Hepatocyte (in vitro differentiated cells): Measurements from ENCODE around the gene FBXO44. TPM values are rescaled to one million over a fixed set of nuclear protein-coding genes. Genes with fewer than 3 reads are reported as not detected.

Experiments
- DNase-seq: peaks from one replicate; pipeline ENCODE4 v3.0.0-alpha.2; 2016; ENCODE audit warnings: low spot score
- H2AFZ ChIP-seq: fragments of 200-600 bp; sonication (generic); 2 replicates; pipeline ENCODE4 v1.6.0; 2016; ENCODE audit warnings: antibody characterized with exemption, mild to moderate bottlenecking
- H3K27ac ChIP-seq: fragments of 200-600 bp; sonication (generic); 2 replicates; pipeline ENCODE4 v1.5.1; 2016; ENCODE audit warnings: mild to moderate bottlenecking
- H3K27me3 ChIP-seq: fragments of 200-600 bp; sonication (generic); 2 replicates; pipeline ENCODE4 v1.6.1; 2016
- H3K36me3 ChIP-seq: fragments of 200-600 bp; sonication (generic); replicated peaks from 2 replicates; pipeline ENCODE4 v1.5.1; 2016; ENCODE audit warnings: low read depth; ENCODE audit not compliant: insufficient read depth
- H3K4me1 ChIP-seq: fragments of 200-600 bp; sonication (generic); 2 replicates; pipeline ENCODE4 v1.5.1; 2016; ENCODE audit warnings: mild to moderate bottlenecking, moderate library complexity; ENCODE audit not compliant: insufficient read depth
- H3K4me2 ChIP-seq: fragments of 200-600 bp; sonication (generic); 2 replicates; pipeline ENCODE4 v1.6.0; 2016
- H3K4me3 ChIP-seq: fragments of 200-600 bp; sonication (generic); 2 replicates; pipeline ENCODE4 v1.5.1; 2016; ENCODE audit warnings: mild to moderate bottlenecking
- H3K79me2 ChIP-seq: fragments of 200-600 bp; sonication (generic); 2 replicates; pipeline ENCODE4 v1.6.0; 2017; ENCODE audit warnings: mild to moderate bottlenecking
- H3K9me2 ChIP-seq: fragments of 200-600 bp; sonication (generic); replicated peaks from 2 replicates; pipeline ENCODE4 v1.6.0; 2017; ENCODE audit warnings: mild to moderate bottlenecking; ENCODE audit not compliant: insufficient read depth
- H3K9me3 ChIP-seq: fragments of 200-600 bp; sonication (generic); 2 replicates; pipeline ENCODE4 v1.5.1; 2016; ENCODE audit warnings: low read depth, mild to moderate bottlenecking
- H4K20me1 ChIP-seq: fragments of 200-600 bp; sonication (generic); 2 replicates; pipeline ENCODE4 v1.6.0; 2016; ENCODE audit warnings: mild to moderate bottlenecking; ENCODE audit not compliant: insufficient read depth, poor library complexity, severe bottlenecking
- EZH2 ChIP-seq: fragments of 200-600 bp; sonication (generic); IDR thresholded peaks from 2 replicates; pipeline ENCODE4 v1.6.1; 2016; ENCODE audit warnings: antibody characterized with exemption, mild to moderate bottlenecking, borderline replicate concordance
- EZH2phosphoT487 ChIP-seq: fragments of 200-600 bp; sonication (generic); IDR thresholded peaks from one replicate; pipeline ENCODE4 v1.6.1; 2018; ENCODE audit warnings: antibody characterized with exemption, mild to moderate bottlenecking, low read depth, moderate library complexity; ENCODE audit not compliant: unreplicated experiment, severe bottlenecking
- WGBS: methylation state at CpG from one replicate; pipeline ENCODE4 v1.1.6; 2016; ENCODE audit warnings: low lambda C conversion rate; ENCODE audit errors: missing lambda C conversion rate; 5-methylcytosine and 5-hydroxymethylcytosine counted together
- polyA plus RNA-seq: library from polyadenylated mRNA; unstranded; fragments of >200 nt; fragmentation: Nextera tagmentation; extraction: Ambion mirVana; gene quantifications from 2 replicates; pipeline ENCODE4 v1.2.1, GENCODE V29; 2016
- total RNA-seq: library from RNA; depleted of rRNA; stranded (reverse); fragments of >200 nt; gene quantifications from 2 replicates; pipeline ENCODE4 v1.2.3, GENCODE V29; 2014
- TF ChIP-seq, protein P1 (sequence below): fragments of 200-600 bp; sonication (generic); IDR thresholded peaks from 2 replicates; pipeline ENCODE4 v1.5.1; 2016; ENCODE audit warnings: antibody characterized with exemption, mild to moderate bottlenecking; ENCODE audit not compliant: poor library complexity

FBXO44 gene
- total and polyA plus RNA-seq, 2 experiments from 2014 or later = 24.8 to 41.2 TPM

DNA sequence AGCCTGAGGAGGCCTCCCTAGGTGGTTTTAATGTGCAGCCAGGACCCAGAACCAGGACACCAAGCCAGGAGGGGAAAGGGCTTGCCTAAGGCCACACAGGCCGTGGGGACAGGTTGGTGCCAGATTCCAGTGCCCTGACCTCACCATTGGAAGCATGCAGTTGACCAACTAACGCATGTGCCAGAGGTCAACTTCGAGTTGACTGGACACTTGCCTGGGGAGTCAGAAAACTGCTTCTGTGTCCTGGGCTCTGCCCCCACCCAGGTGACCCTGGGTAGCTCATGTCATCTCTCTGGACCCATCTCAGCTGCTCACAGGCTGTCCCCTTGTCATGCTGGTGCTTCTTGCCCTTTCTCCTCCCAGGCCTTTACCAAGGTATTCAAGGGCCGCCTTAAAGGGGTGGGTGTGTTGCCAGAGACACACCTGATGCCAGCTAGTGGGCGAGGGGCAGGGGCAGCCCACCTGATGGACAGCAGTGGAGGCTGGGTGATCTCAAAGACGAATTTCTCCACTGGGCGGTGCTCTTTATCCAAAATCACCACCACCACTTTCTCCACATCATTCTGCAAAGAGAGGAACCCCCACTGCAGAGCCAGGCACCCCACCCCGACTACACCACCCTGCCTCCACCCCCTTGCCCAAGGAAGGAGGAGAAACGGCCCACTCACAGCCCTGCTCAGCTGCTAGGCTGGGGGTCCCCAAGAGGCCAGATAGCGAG, 21.9 kb downstream of the FBXO44 start:
- no peaks in the 10 kb centered on the region for H3K9me2 ChIP-seq
- 83% methylated on average over 8 of the region's 10 CpGs for WGBS
- H3K4me1 ChIP-seq = peaks cover under 1% of the 10 kb centered on the region
- no peak overlapping the region for H2AFZ ChIP-seq
- H3K9me3 ChIP-seq = no peaks in the 10 kb centered on the region
- no peak for DNase-seq
- TF ChIP-seq EZH2 (no peak), EZH2phosphoT487 (no peak)
- TF ChIP-seq, protein P1, sequence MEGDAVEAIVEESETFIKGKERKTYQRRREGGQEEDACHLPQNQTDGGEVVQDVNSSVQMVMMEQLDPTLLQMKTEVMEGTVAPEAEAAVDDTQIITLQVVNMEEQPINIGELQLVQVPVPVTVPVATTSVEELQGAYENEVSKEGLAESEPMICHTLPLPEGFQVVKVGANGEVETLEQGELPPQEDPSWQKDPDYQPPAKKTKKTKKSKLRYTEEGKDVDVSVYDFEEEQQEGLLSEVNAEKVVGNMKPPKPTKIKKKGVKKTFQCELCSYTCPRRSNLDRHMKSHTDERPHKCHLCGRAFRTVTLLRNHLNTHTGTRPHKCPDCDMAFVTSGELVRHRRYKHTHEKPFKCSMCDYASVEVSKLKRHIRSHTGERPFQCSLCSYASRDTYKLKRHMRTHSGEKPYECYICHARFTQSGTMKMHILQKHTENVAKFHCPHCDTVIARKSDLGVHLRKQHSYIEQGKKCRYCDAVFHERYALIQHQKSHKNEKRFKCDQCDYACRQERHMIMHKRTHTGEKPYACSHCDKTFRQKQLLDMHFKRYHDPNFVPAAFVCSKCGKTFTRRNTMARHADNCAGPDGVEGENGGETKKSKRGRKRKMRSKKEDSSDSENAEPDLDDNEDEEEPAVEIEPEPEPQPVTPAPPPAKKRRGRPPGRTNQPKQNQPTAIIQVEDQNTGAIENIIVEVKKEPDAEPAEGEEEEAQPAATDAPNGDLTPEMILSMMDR = no peak
- peaks cover 3% of the 10 kb centered on the region for H3K79me2 ChIP-seq
- H4K20me1 ChIP-seq = no peaks in the 10 kb centered on the region
- no peak overlapping the region for H3K27ac ChIP-seq
- no peaks in the 10 kb centered on the region for H3K27me3 ChIP-seq
- no peak overlapping the region for H3K4me3 ChIP-seq
- no peak overlapping the region for H3K4me2 ChIP-seq
- no peaks in the 10 kb centered on the region for H3K36me3 ChIP-seq

DNA sequence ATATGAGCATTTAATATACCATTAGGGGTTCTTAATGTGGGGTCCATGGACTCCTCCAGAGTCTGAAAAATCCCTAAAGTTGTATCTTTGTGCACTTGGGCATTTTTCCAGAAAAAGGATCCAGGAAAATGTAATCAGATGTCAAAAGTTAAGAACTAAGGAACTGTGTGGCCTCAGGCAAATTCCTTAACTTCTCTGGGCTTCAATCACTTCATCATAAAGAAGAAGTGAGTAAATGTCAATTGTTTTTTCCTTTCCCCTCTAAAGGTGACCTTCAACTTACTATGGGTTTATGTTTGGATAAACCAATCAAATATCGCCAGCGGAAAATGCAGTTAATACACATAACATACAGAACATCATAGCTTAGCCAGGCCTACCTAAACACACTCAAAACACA, 23.8 kb downstream of the FBXO44 start:
- H3K27ac ChIP-seq = no peak overlapping the region
- H3K79me2 ChIP-seq = peaks cover 3% of the 10 kb centered on the region
- WGBS = 94% methylated on average over 2 of the region's 2 CpGs
- H3K4me1 ChIP-seq = peaks cover 7% of the 10 kb centered on the region
- H3K4me2 ChIP-seq = no peak overlapping the region
- H3K9me2 ChIP-seq = no peaks in the 10 kb centered on the region
- TF ChIP-seq, protein P1 = no peak
- TF ChIP-seq EZH2 (no peak), EZH2phosphoT487 (no peak)
- H3K4me3 ChIP-seq = no peak overlapping the region
- no peaks in the 10 kb centered on the region for H4K20me1 ChIP-seq
- H3K27me3 ChIP-seq = peaks cover 7% of the 10 kb centered on the region
- H3K9me3 ChIP-seq = no peaks in the 10 kb centered on the region
- no peaks in the 10 kb centered on the region for H3K36me3 ChIP-seq
- DNase-seq = no peak
- no peak overlapping the region for H2AFZ ChIP-seq

DNA sequence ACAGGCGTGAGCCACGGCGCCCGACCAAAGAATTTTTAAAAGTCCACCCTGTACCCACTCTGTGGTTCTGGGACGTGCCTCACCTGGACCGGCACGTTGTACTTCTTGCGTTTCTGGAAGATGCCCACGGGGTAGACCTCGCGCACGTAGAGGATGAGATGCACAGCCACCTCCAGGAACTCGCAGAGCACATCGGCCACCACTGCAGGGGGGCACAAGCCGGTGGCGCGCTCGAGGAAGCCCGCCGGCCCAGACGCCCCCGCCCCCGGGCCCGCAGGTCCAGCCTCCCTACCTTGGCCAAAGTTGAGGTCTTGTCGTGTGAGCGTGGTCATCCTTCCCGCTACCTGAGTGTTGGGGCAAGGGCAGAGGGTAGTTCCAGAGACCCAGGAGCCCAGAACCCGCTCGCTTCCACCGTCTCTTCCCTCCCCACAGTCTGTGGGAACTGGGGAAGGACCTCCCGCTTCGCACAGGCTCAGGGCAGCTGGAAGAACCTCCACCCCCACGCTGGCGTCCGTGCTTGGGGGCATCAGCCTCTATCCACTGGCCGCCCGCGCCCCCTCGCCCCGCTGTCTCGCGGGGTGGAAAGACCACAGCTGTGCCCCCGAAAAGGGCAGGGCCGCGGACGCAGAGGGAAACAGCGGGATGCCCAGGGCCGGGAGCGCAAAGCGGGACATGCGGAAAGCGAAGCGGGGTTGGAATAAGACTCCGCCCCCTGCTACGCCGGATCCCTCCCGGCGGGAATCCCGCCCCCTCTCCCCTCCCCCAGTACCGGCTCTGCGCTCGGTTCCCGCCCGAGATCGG, 25.8 kb downstream of the FBXO44 start:
- WGBS = 6% methylated on average over 43 of the region's 65 CpGs
- H3K27me3 ChIP-seq = peaks cover 7% of the 10 kb centered on the region
- peak overlapping the region; percentile 98 for H3K4me2 ChIP-seq
- no peaks in the 10 kb centered on the region for H3K36me3 ChIP-seq
- peak overlapping the region; percentile 98 for H3K4me3 ChIP-seq
- H4K20me1 ChIP-seq = no peaks in the 10 kb centered on the region
- H3K79me2 ChIP-seq = peaks cover 3% of the 10 kb centered on the region
- peak overlapping the region; percentile 94 for H2AFZ ChIP-seq
- no peaks in the 10 kb centered on the region for H3K9me2 ChIP-seq
- H3K27ac ChIP-seq = peak overlapping the region; percentile 74
- peaks cover 7% of the 10 kb centered on the region for H3K4me1 ChIP-seq
- DNase-seq = no peak
- H3K9me3 ChIP-seq = no peaks in the 10 kb centered on the region
- TF ChIP-seq EZH2phosphoT487 (no peak), EZH2 (no peak)
- TF ChIP-seq, protein P1 = no peak
